GM12892 (cell line): ENCODE data around the gene SRRT.

Experiments used
- DNase-seq: peaks from one replicate; pipeline ENCODE4 v3.0.0; 2011; ENCODE audit not compliant: insufficient read length
- FAIRE-seq: peaks from 2 replicates; lab custom pipeline; 2011; peaks lifted over from hg19 to GRCh38; lab: Jason Lieb, UNC
- POLR2A ChIP-seq: IDR thresholded peaks from 2 replicates; pipeline ENCODE4 v1.6.1; 2011; ENCODE audit warnings: low read depth, low read length, control low read depth
- POLR2AphosphoS5 ChIP-seq: IDR thresholded peaks from 2 replicates; pipeline ENCODE4 v1.6.1; 2011; ENCODE audit warnings: low read depth, low read length, control low read depth
- TAF1 ChIP-seq: IDR thresholded peaks from 2 replicates; pipeline ENCODE4 v1.6.1; 2011; ENCODE audit warnings: low read depth, mild to moderate bottlenecking, control low read depth, low read length, borderline replicate concordance

Gene SRRT

GRCh38 chr7:100867776-100868485 is 7.0 kb upstream of the SRRT start:
- TF ChIP-seq POLR2A: no peak
- TF ChIP-seq TAF1: no peak
- TF ChIP-seq POLR2AphosphoS5: no peak
- FAIRE-seq (no peak), DNase-seq (no peak)

GRCh38 chr7:100873599-100874299 is 1.2 kb upstream of the SRRT start:
- TF ChIP-seq TAF1 (no peak), POLR2AphosphoS5 (no peak), POLR2A (no peak)
- DNase-seq (no peak), FAIRE-seq (no peak)

GRCh38 chr7:100874300-100874576 is 665 bp upstream of the SRRT start:
- DNase-seq (no peak), FAIRE-seq (peak; percentile 84)
- TF ChIP-seq POLR2AphosphoS5: no peak
- no peak for TF ChIP-seq TAF1
- no peak for TF ChIP-seq POLR2A

- peak; percentile 5 for FAIRE-seq
- no peak; the same call in 1 of the 2 replicates for TF ChIP-seq POLR2AphosphoS5
- no peak for TF ChIP-seq TAF1
- no peak for TF ChIP-seq POLR2A
- no peak for DNase-seq
Measured at GRCh38 chr7:100875356-100875751, 451 bp downstream of the SRRT start.

- TF ChIP-seq POLR2AphosphoS5 (no peak), TAF1 (no peak), POLR2A (no peak)
- no peak for FAIRE-seq
- no peak for DNase-seq
Measured at GRCh38 chr7:100878013-100878412, 3.1 kb downstream of the SRRT start.

- DNase-seq (no peak), FAIRE-seq (no peak)
- TF ChIP-seq POLR2A (no peak), POLR2AphosphoS5 (no peak), TAF1 (no peak)
Measured at GRCh38 chr7:100878685-100879084, 3.8 kb downstream of the SRRT start.

GRCh38 chr7:100879685-100880261 is 4.9 kb downstream of the SRRT start:
- TF ChIP-seq TAF1 (no peak), POLR2AphosphoS5 (no peak), POLR2A (no peak)
- FAIRE-seq: no peak
- DNase-seq: no peak

GRCh38 chr7:100880645-100881044 is 5.7 kb downstream of the SRRT start:
- TF ChIP-seq POLR2AphosphoS5: no peak
- no peak for TF ChIP-seq TAF1
- DNase-seq (no peak), FAIRE-seq (no peak)

GRCh38 chr7:100881136-100881535 is 6.2 kb downstream of the SRRT start:
- TF ChIP-seq POLR2A: no peak
- TF ChIP-seq POLR2AphosphoS5: no peak
- TF ChIP-seq TAF1: no peak
- DNase-seq: no peak
- no peak for FAIRE-seq

GRCh38 chr7:100882201-100882600 is 7.3 kb downstream of the SRRT start:
- TF ChIP-seq POLR2AphosphoS5 (no peak), POLR2A (no peak), TAF1 (no peak)
- DNase-seq (no peak), FAIRE-seq (no peak)

GRCh38 chr7:100882785-100883526 is 8.1 kb downstream of the SRRT start:
- TF ChIP-seq TAF1 (no peak), POLR2A (no peak), POLR2AphosphoS5 (no peak)
- no peak for FAIRE-seq
- no peak for DNase-seq
